Keratinocyte (primary cell): ENCODE data around the gene BTBD16.

ENCODE experiments used
- EZH2 ChIP-seq: IDR thresholded peaks from one replicate; pipeline ENCODE4 v1.6.1; 2012; ENCODE audit warnings: inconsistent platforms, mild to moderate bottlenecking, low read length, moderate library complexity
- TF ChIP-seq, protein P1 (sequence below), 3 experiments: IDR thresholded peaks in 1 of 3; conservative IDR thresholded peaks in 1 of 3; optimal IDR thresholded peaks in 1 of 3; 2 replicates in 2 of 3; 3 replicates in 1 of 3; pipeline versions ENCODE3 to v1.5.1; 2011; ENCODE audit warnings: low read length in 3 of 3, mild to moderate bottlenecking in 3 of 3, moderate library complexity in 2 of 3, control low read depth in 1 of 3, inconsistent platforms in 1 of 3; ENCODE audit not compliant: insufficient read depth in 2 of 3; ENCODE audit errors: extremely low read depth in 1 of 3

DNA sequence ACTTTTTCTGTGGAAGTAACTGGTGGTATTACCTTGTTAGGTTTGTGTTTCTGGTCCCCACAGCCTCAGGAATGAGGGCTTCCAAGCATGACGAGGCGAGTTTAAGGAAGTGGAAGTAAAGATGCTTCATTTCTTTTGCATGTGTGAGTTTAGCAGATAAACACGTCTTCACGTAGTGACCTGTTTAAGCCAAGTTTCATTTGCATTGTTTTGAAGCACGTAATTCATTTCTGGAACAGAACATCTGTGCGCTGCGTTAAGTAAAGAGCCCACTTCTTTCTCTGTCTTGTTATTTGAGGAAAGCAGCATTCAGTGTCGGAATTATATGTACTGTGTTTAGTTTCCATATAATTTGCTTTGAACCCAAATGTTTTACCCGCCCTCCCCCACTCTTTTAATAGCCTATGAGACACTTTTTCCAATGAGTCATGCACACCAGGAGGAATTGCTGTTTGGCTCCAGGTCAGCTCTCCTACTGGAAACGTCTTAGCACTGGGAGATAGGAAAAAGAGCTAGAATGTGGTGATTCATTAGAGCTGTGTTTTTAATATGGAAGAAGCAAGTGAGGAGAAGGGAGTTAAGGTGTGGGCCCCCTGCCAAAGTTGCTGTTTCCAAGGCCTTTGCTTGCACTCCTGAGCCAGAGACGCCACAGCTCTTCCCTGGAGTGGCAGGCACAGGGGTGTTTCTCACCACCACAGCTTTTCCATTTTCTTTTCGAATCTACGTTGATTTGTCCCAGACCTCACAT lies 36.7 kb downstream of the BTBD16 start:
- TF ChIP-seq, protein P1, sequence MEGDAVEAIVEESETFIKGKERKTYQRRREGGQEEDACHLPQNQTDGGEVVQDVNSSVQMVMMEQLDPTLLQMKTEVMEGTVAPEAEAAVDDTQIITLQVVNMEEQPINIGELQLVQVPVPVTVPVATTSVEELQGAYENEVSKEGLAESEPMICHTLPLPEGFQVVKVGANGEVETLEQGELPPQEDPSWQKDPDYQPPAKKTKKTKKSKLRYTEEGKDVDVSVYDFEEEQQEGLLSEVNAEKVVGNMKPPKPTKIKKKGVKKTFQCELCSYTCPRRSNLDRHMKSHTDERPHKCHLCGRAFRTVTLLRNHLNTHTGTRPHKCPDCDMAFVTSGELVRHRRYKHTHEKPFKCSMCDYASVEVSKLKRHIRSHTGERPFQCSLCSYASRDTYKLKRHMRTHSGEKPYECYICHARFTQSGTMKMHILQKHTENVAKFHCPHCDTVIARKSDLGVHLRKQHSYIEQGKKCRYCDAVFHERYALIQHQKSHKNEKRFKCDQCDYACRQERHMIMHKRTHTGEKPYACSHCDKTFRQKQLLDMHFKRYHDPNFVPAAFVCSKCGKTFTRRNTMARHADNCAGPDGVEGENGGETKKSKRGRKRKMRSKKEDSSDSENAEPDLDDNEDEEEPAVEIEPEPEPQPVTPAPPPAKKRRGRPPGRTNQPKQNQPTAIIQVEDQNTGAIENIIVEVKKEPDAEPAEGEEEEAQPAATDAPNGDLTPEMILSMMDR (optimal IDR thresholded peaks at IDR 0.05 in 1 of 3, IDR thresholded peaks at IDR 0.05 in 1 of 3, conservative IDR thresholded peaks at IDR 0.05 in 1 of 3; ENCODE audit: extremely low read depth in 1 of 3, insufficient read depth in 2 of 3, low read length in 3 of 3) = no peak
- TF ChIP-seq EZH2 = no peak
